ENCODE measurements around the gene FOXK1.
"Not testable (repeated sequence)": the region's sequence is repeated elsewhere in the genome, so short reads cannot be mapped to it uniquely, and the experiment has no call there.

The FOXK1 gene

GRCh38 chr7:4787947-4788626, 106.0 kb downstream of the FOXK1 start:
- no peak for DNase-seq

GRCh38 chr7:4788627-4789189, 106.6 kb downstream of the FOXK1 start:
- no peak for DNase-seq

GRCh38 chr7:4789194-4790077, 107.3 kb downstream of the FOXK1 start:
- DNase-seq = no peak

GRCh38 chr7:4790078-4790465, 108.0 kb downstream of the FOXK1 start:
- no peak for DNase-seq

GRCh38 chr7:4790516-4790991, 108.5 kb downstream of the FOXK1 start:
- no peak for DNase-seq

- DNase-seq = no peak
These were observed 109.1 kb downstream of the FOXK1 start for GRCh38 chr7:4791101-4791737.

- no peak for DNase-seq
These were observed 109.8 kb downstream of the FOXK1 start for GRCh38 chr7:4791738-4792536.

GRCh38 chr7:4792537-4793126, 110.5 kb downstream of the FOXK1 start:
- DNase-seq = no peak

- DNase-seq = not testable (repeated sequence)
These were observed 111.4 kb downstream of the FOXK1 start for GRCh38 chr7:4793385-4793993.

- not testable (repeated sequence) for DNase-seq
These were observed 112.1 kb downstream of the FOXK1 start for GRCh38 chr7:4794171-4794570.

GRCh38 chr7:4794591-4795350, 112.7 kb downstream of the FOXK1 start:
- no peak for DNase-seq

GRCh38 chr7:4796453-4796852, 114.4 kb downstream of the FOXK1 start:
- no peak for DNase-seq

- DNase-seq = no peak
These were observed 116.0 kb downstream of the FOXK1 start for GRCh38 chr7:4797858-4798705.

GRCh38 chr7:4798706-4799235, 116.7 kb downstream of the FOXK1 start:
- no peak for DNase-seq

GRCh38 chr7:4799508-4800268, 117.6 kb downstream of the FOXK1 start:
- DNase-seq = no peak

- DNase-seq = no peak
These were observed 118.4 kb downstream of the FOXK1 start for GRCh38 chr7:4800487-4800886.

- DNase-seq = no peak
These were observed 119.1 kb downstream of the FOXK1 start for GRCh38 chr7:4800926-4801838.

- DNase-seq = no peak
These were observed 119.7 kb downstream of the FOXK1 start for GRCh38 chr7:4801839-4802231.

Data from DMS153 (cell line).